Cardiac fibroblast (primary cell): Measurements from ENCODE around the gene PDE9A.

ENCODE experiments used
- DNase-seq, 2 donors: peaks; one replicate each; pipeline versions ENCODE4 v3.0.0 to v3.0.0-alpha.2; 2010; ENCODE audit warnings: low read depth in 2 of 2
- H3K4me3 ChIP-seq, 2 donors: replicated peaks in 1 of 2; 1 replicate in 1 of 2; 2 replicates in 1 of 2; pipeline ENCODE4 v1.5.1; 2011; ENCODE audit warnings: low read depth in 2 of 2, low read length in 2 of 2, mild to moderate bottlenecking in 2 of 2, moderate library complexity in 1 of 2
- TF ChIP-seq, protein P1 (sequence below): IDR thresholded peaks from one replicate; pipeline ENCODE4 v1.5.1; 2011; ENCODE audit warnings: low read depth, mild to moderate bottlenecking, low read length, inconsistent platforms

PDE9A gene

DNA sequence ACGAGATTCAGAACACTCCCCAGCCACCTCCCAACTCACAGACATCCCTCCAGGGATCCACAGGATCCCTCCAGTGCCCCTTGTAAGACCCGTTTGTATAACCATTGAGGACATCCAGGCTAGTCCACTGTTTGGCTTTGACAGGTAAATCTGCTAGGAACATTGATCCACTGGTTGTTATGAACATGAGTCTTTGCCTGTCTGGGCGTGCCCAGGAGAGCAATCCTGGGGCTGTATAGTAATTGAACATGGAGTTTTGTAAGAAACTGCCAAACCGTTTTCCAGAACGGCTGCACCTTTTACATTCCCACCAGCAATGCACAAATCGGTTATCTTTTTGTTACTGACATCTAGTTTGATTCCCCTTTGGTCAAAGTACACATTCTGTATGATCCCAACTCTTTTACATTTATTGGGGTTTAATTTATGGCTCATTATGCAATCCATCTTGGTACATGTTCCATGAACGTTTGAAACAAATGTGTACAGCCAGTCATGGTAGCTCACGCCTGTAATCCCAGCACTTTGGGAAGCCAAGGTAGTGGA, 137.2 kb downstream of the PDE9A start:
- H3K4me3 ChIP-seq = no peak overlapping the region
- no peak for DNase-seq
- TF ChIP-seq, protein P1, sequence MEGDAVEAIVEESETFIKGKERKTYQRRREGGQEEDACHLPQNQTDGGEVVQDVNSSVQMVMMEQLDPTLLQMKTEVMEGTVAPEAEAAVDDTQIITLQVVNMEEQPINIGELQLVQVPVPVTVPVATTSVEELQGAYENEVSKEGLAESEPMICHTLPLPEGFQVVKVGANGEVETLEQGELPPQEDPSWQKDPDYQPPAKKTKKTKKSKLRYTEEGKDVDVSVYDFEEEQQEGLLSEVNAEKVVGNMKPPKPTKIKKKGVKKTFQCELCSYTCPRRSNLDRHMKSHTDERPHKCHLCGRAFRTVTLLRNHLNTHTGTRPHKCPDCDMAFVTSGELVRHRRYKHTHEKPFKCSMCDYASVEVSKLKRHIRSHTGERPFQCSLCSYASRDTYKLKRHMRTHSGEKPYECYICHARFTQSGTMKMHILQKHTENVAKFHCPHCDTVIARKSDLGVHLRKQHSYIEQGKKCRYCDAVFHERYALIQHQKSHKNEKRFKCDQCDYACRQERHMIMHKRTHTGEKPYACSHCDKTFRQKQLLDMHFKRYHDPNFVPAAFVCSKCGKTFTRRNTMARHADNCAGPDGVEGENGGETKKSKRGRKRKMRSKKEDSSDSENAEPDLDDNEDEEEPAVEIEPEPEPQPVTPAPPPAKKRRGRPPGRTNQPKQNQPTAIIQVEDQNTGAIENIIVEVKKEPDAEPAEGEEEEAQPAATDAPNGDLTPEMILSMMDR = no peak

DNA sequence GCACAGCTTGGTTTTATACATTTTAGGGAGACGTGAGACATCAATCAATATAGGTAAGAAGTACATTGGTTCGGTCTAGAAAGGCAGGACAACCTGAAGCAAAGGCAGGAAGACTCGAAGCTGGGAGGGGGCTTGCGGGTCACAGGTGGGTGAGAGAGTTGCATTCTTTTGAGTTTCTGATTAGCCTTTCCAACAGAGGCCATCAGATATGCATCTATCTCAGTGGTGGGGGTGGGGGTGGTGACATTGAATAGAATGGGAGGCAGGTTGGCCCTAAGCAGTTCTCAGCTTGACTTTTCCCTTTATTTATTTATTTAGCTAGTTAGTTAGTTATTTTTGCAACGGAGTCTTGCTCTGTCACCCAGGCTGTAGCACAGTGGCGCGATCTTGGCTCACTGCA, 140.4 kb downstream of the PDE9A start:
- H3K4me3 ChIP-seq = no peak overlapping the region
- DNase-seq = no peak
- TF ChIP-seq, protein P1 = no peak

DNA sequence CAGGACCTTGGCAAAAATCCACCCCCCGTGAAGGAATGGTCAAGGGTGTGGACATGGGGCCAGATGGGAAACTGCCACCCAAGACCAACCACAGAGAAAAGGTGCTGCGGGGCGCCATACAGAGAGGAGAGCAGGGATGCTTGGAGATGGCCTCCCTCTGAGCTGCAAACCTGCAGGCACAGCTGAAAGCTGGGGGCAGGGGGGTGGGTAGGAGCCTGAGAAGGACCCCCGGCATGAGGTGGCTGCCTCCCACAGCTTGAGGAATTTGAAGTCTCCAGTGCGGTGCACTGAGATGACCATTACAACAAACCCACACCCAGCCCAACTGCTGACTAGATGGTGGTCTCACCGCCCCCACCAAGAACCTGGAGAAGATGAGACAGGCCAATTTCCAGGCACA, 141.1 kb downstream of the PDE9A start:
- no peak for DNase-seq
- TF ChIP-seq, protein P1 = no peak
- no peak overlapping the region for H3K4me3 ChIP-seq

DNA sequence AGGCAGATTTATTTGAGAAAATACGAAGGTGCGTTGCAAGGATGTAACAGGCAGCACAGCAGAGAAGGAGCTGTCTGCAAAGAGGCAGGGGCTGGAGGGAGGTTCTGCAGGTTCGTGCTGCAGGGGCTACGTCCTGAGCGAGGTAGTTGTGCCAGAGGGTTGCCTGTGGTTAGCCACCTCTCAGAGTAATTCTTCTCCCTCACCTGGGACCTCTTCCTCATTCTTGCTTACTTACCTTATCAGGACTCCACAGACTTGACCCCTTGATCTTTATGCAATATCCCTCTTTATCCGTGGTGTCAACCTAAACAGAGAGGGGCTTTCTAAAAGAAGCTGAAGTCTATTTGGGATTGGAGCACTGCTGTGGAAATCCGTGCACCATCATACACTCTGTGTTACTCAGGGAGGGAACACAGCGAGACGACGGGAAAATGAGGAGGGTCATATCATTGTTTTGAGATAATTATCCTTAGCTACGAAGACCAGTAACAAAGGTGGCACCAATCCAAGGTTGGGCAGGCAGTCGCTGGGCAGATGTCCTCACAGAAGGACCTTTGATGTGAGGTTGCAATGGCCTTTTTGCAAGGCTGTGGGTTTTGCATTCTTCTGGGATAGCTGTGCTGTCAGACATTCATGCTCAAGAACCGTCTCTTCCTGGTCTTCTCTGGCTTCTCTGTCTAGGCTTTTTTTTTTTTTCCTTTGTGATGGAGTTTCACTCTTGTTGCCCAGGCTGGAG, 143.1 kb downstream of the PDE9A start:
- no peak overlapping the region for H3K4me3 ChIP-seq

DNA sequence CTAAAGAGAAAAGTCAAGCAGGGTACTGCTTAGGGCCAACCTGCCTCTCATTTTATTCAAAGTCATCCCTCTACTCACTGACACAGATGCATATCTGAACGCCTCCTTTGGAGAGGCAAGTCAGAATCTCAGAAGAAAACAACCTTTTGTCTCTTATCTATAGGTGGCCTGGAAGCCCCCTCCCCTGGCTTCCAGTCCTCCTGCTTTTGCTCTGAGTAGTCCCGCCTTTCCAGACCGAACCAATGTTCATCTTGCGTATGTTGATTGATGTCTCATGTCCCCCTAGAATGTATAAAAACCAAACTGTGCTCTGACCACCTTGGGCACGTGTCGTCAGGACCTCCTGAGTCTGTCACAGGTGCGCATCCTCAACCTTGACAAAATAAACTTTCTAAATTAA, 144.1 kb downstream of the PDE9A start:
- H3K4me3 ChIP-seq = no peak overlapping the region
- DNase-seq = no peak
- TF ChIP-seq, protein P1 = no peak

More for the DNA sequence above, 143.1 kb downstream of the PDE9A start:
- no peak for DNase-seq
- TF ChIP-seq, protein P1 = no peak

DNA sequence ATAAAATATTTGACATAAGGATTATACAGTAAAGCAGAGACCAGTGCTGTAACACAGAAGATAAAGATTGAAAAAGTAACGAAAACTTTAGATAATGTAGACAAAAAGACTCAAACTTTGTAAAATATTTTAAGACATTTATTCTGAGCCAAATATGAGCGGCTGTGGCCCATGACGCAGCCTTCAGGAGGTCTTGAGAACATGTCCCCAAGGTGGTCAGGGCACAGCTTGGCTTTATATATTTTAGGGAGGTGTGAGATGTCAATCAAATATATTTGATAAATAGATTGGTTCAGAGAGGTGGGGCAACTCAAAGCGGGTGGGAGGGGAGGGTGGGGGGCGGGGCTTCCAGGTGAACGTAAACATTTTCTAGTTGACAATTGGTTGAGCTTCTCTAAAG, 144.7 kb downstream of the PDE9A start:
- TF ChIP-seq, protein P1 = no peak
- no peak overlapping the region for H3K4me3 ChIP-seq
- no peak for DNase-seq

DNA sequence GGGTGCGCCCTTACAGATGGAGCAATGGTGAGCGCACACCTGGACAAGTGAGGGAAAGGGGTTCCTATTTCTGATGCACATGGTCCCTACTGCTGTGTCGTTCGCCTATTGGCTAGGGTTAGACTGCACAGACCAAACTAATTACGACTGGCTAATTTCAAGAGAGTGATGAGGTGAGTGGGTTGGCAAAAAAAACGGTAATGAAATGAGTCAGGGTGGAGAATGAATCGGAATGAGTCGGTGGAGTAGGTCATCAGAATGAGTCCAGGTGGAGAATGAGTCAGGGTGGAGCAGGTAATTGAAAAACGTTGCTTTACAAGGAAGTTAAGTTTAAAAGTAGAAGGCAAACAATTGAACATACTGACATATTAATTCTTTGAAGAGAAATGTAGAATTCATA, 146.1 kb downstream of the PDE9A start:
- TF ChIP-seq, protein P1 = no peak
- H3K4me3 ChIP-seq = no peak overlapping the region
- DNase-seq = no peak
